ENCODE data around the gene NCAM1.

The NCAM1 gene

DNA sequence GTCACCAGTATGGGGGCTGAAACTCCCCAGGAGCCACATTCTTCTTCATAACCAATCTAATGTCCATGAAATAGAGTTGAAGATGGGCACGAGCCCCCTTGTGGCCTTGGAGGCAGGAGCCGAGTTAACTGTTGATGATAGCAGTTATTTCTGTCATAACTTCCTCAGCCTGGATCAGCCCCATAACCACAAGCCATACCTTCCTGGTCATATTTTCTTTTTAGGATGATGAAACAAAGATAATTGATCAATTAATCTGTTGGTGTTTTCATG, 288.2 kb downstream of the NCAM1 start:
- H3K36me3 ChIP-seq (ENCODE audit: control insufficient read depth in 1 of 2, insufficient read depth in 2 of 2, low read depth in 1 of 2, low read length in 2 of 2): no peaks in the 10 kb centered on the region
- H3K4me1 ChIP-seq (ENCODE audit: control insufficient read depth, insufficient read depth, low read depth, low read length): no peaks in the 10 kb centered on the region
- no peak overlapping the region for H3K27ac ChIP-seq (ENCODE audit: low read length, poor library complexity, severe bottlenecking)
- H4K8ac ChIP-seq (ENCODE audit: low read length): no peak overlapping the region
- H2AK5ac ChIP-seq (ENCODE audit: low read length, severe bottlenecking): no peak overlapping the region
- WGBS: no CpG with 5 or more reads among the region's 2 CpGs
- no peak overlapping the region for H2BK12ac ChIP-seq (ENCODE audit: low read length in 2 of 2)
- no peak overlapping the region for H3K4ac ChIP-seq (ENCODE audit: low read depth in 1 of 2, low read length in 2 of 2)
- no peak overlapping the region for H2AFZ ChIP-seq (ENCODE audit: low read depth, low read length)
- no peaks in the 10 kb centered on the region for H3K9me3 ChIP-seq (ENCODE audit: control insufficient read depth, low read length)
- H2BK120ac ChIP-seq (ENCODE audit: low read depth, low read length): no peak overlapping the region
- no peak overlapping the region for H3K23ac ChIP-seq (ENCODE audit: low read length in 2 of 2)
- no peak overlapping the region for H2BK5ac ChIP-seq (ENCODE audit: low read depth, low read length, poor library complexity, severe bottlenecking)
- peaks cover 0 to 69% of the 10 kb centered on the region in 2 experiments for H3K27me3 ChIP-seq (ENCODE audit: control insufficient read depth in 1 of 2, insufficient read depth in 1 of 2, low read length in 2 of 2)
- no peaks in the 10 kb centered on the region for H3K79me1 ChIP-seq (replicated peaks; ENCODE audit: low read length, poor library complexity, severe bottlenecking)
- no peak overlapping the region for H3K4me2 ChIP-seq (ENCODE audit: low read length, poor library complexity, severe bottlenecking)
- no peak overlapping the region for H3K18ac ChIP-seq (ENCODE audit: low read depth in 1 of 2, low read length in 2 of 2)
- H2BK15ac ChIP-seq (ENCODE audit: low read depth, poor library complexity, severe bottlenecking): no peak overlapping the region
- H3K4me3 ChIP-seq (ENCODE audit: insufficient read depth in 1 of 2, low read depth in 1 of 2, low read length in 2 of 2): no peak overlapping the region
- peak overlapping the region in 1 of 2 experiments; percentile 15 for H3K14ac ChIP-seq (ENCODE audit: low read length in 2 of 2)
- no peak overlapping the region for H3K9ac ChIP-seq (ENCODE audit: low read length)
- H4K91ac ChIP-seq (ENCODE audit: low read length): no peak overlapping the region
- no peak for DNase-seq

DNA sequence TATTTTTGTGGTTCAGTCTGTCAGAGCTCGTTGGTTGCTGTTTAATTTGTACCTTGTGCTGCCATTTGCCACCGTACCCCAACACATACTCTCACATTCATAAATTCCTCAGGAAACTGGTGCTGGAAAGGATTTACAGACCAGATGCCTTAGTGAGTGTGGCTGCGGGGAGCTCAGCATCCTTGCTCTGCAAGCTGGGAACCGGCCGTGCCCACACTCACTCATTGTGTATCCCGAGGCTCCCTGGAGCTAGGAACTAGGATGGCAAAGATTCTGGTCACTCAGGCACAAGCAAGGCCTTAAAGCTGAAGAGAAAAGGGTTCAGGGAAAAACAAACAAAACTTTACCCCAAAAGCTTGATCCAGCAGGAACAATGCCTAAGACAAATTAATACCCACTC, 288.6 kb downstream of the NCAM1 start:
- Histone ChIP-seq H4K91ac (ENCODE audit: low read length) (no peak overlapping the region), H3K9ac (ENCODE audit: low read length) (no peak overlapping the region), H3K18ac (ENCODE audit: low read depth in 1 of 2, low read length in 2 of 2) (no peak overlapping the region), H3K4me3 (ENCODE audit: insufficient read depth in 1 of 2, low read depth in 1 of 2, low read length in 2 of 2) (no peak overlapping the region), H3K14ac (ENCODE audit: low read length in 2 of 2) (no peak overlapping the region), H2BK120ac (ENCODE audit: low read depth, low read length) (no peak overlapping the region), H3K4me1 (ENCODE audit: control insufficient read depth, insufficient read depth, low read depth, low read length) (no peaks in the 10 kb centered on the region), H2AK5ac (ENCODE audit: low read length, severe bottlenecking) (no peak overlapping the region), H4K8ac (ENCODE audit: low read length) (no peak overlapping the region), H3K4ac (ENCODE audit: low read depth in 1 of 2, low read length in 2 of 2) (no peak overlapping the region), H3K27ac (ENCODE audit: low read length, poor library complexity, severe bottlenecking) (no peak overlapping the region), H2BK5ac (ENCODE audit: low read depth, low read length, poor library complexity, severe bottlenecking) (no peak overlapping the region), H3K36me3 (ENCODE audit: control insufficient read depth in 1 of 2, insufficient read depth in 2 of 2, low read depth in 1 of 2, low read length in 2 of 2) (no peaks in the 10 kb centered on the region), H2AFZ (ENCODE audit: low read depth, low read length) (no peak overlapping the region), H3K9me3 (ENCODE audit: control insufficient read depth, low read length) (no peaks in the 10 kb centered on the region), H2BK12ac (ENCODE audit: low read length in 2 of 2) (no peak overlapping the region), H3K23ac (ENCODE audit: low read length in 2 of 2) (no peak overlapping the region), H3K79me1 (replicated peaks; ENCODE audit: low read length, poor library complexity, severe bottlenecking) (no peaks in the 10 kb centered on the region), H3K4me2 (ENCODE audit: low read length, poor library complexity, severe bottlenecking) (no peak overlapping the region), H3K27me3 (ENCODE audit: control insufficient read depth in 1 of 2, insufficient read depth in 1 of 2, low read length in 2 of 2) (peaks cover 0 to 71% of the 10 kb centered on the region in 2 experiments), H2BK15ac (ENCODE audit: low read depth, poor library complexity, severe bottlenecking) (no peak overlapping the region)
- whole genome bisulfite sequencing: 96% methylated on average over 6 of the region's 6 CpGs
- DNase-seq: no peak

DNA sequence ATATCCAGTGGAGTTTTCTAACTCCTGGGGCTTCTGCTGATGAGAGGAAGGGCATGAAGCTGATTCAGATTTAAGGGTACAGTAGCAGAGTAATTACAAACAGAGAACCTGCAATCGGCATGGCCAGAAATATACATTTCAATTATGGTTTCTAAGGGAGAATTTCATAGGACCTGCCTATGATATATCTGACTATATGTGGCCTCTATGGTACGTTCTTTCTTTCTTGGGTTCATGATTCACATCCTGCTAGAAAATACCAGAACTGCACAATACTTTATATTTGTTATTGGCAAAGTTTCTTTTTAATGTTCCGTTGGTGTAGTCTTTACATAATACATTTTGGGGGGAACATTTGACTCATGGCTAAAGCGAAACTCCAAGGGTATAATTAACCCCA, 290.1 kb downstream of the NCAM1 start:
- Histone ChIP-seq H3K79me1 (replicated peaks; ENCODE audit: low read length, poor library complexity, severe bottlenecking) (no peaks in the 10 kb centered on the region), H3K14ac (ENCODE audit: low read length in 2 of 2) (no peak overlapping the region), H2AK5ac (ENCODE audit: low read length, severe bottlenecking) (no peak overlapping the region), H3K4ac (ENCODE audit: low read depth in 1 of 2, low read length in 2 of 2) (no peak overlapping the region), H3K18ac (ENCODE audit: low read depth in 1 of 2, low read length in 2 of 2) (no peak overlapping the region), H3K4me2 (ENCODE audit: low read length, poor library complexity, severe bottlenecking) (no peak overlapping the region), H3K27ac (ENCODE audit: low read length, poor library complexity, severe bottlenecking) (no peak overlapping the region), H3K23ac (ENCODE audit: low read length in 2 of 2) (no peak overlapping the region), H3K4me1 (ENCODE audit: control insufficient read depth, insufficient read depth, low read depth, low read length) (no peaks in the 10 kb centered on the region), H3K9ac (ENCODE audit: low read length) (no peak overlapping the region), H3K4me3 (ENCODE audit: insufficient read depth in 1 of 2, low read depth in 1 of 2, low read length in 2 of 2) (no peak overlapping the region), H2BK15ac (ENCODE audit: low read depth, poor library complexity, severe bottlenecking) (no peak overlapping the region), H2BK12ac (ENCODE audit: low read length in 2 of 2) (no peak overlapping the region), H4K91ac (ENCODE audit: low read length) (no peak overlapping the region), H2BK120ac (ENCODE audit: low read depth, low read length) (no peak overlapping the region), H3K27me3 (ENCODE audit: control insufficient read depth in 1 of 2, insufficient read depth in 1 of 2, low read length in 2 of 2) (peaks cover 0 to 71% of the 10 kb centered on the region in 2 experiments), H3K9me3 (ENCODE audit: control insufficient read depth, low read length) (no peaks in the 10 kb centered on the region), H4K8ac (ENCODE audit: low read length) (no peak overlapping the region), H3K36me3 (ENCODE audit: control insufficient read depth in 1 of 2, insufficient read depth in 2 of 2, low read depth in 1 of 2, low read length in 2 of 2) (no peaks in the 10 kb centered on the region), H2BK5ac (ENCODE audit: low read depth, low read length, poor library complexity, severe bottlenecking) (no peak overlapping the region), H2AFZ (ENCODE audit: low read depth, low read length) (no peak overlapping the region)
- DNase-seq: no peak
- WGBS: 88% methylated on average over 3 of the region's 4 CpGs

DNA sequence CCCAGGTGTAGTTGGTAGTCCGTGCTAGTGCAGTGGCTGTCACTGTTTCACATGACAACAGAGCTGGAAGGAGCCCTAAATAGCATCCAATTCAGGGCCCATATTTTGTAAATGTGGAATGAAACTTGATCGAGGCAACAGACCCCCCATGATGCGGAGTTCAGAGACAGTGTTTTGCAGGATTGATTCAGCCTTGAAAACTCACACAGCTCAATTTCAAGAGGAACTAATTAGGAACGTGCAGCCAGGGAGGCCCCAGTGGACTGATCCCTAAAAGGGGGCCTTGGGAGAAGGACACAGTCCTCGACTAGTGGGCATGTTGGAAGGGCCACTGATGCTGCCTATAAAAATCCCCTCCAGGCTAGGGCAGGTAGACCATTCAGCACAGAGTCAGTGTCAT, 292.2 kb downstream of the NCAM1 start:
- H2AK5ac ChIP-seq (ENCODE audit: low read length, severe bottlenecking): no peak overlapping the region
- no peak overlapping the region for H2BK5ac ChIP-seq (ENCODE audit: low read depth, low read length, poor library complexity, severe bottlenecking)
- no peak for DNase-seq
- no peak overlapping the region for H3K4ac ChIP-seq (ENCODE audit: low read depth in 1 of 2, low read length in 2 of 2)
- H3K18ac ChIP-seq (ENCODE audit: low read depth in 1 of 2, low read length in 2 of 2): no peak overlapping the region
- H2BK15ac ChIP-seq (ENCODE audit: low read depth, poor library complexity, severe bottlenecking): no peak overlapping the region
- H3K27me3 ChIP-seq (ENCODE audit: control insufficient read depth in 1 of 2, insufficient read depth in 1 of 2, low read length in 2 of 2): peaks cover 0 to 52% of the 10 kb centered on the region in 2 experiments
- no peaks in the 10 kb centered on the region for H3K4me1 ChIP-seq (ENCODE audit: control insufficient read depth, insufficient read depth, low read depth, low read length)
- H4K91ac ChIP-seq (ENCODE audit: low read length): no peak overlapping the region
- no peaks in the 10 kb centered on the region for H3K9me3 ChIP-seq (ENCODE audit: control insufficient read depth, low read length)
- H3K79me1 ChIP-seq (replicated peaks; ENCODE audit: low read length, poor library complexity, severe bottlenecking): no peaks in the 10 kb centered on the region
- H4K8ac ChIP-seq (ENCODE audit: low read length): no peak overlapping the region
- H2AFZ ChIP-seq (ENCODE audit: low read depth, low read length): no peak overlapping the region
- H3K9ac ChIP-seq (ENCODE audit: low read length): no peak overlapping the region
- no peak overlapping the region for H3K4me2 ChIP-seq (ENCODE audit: low read length, poor library complexity, severe bottlenecking)
- H3K4me3 ChIP-seq (ENCODE audit: insufficient read depth in 1 of 2, low read depth in 1 of 2, low read length in 2 of 2): no peak overlapping the region
- no peak overlapping the region for H2BK12ac ChIP-seq (ENCODE audit: low read length in 2 of 2)
- no peak overlapping the region for H3K27ac ChIP-seq (ENCODE audit: low read length, poor library complexity, severe bottlenecking)
- H2BK120ac ChIP-seq (ENCODE audit: low read depth, low read length): no peak overlapping the region
- H3K36me3 ChIP-seq (ENCODE audit: control insufficient read depth in 1 of 2, insufficient read depth in 2 of 2, low read depth in 1 of 2, low read length in 2 of 2): no peaks in the 10 kb centered on the region
- 79% methylated on average over 5 of the region's 5 CpGs for WGBS
- H3K14ac ChIP-seq (ENCODE audit: low read length in 2 of 2): no peak overlapping the region
- H3K23ac ChIP-seq (ENCODE audit: low read length in 2 of 2): no peak overlapping the region

All from mesenchymal stem cell (in vitro differentiated cells and primary cell).